HG02610 (cell line): ENCODE data around the gene KCNJ5.

Experiments used
- ATAC-seq: cut with Tn5 transposase; IDR thresholded peaks from one replicate; pipeline ENCODE4 v1.9.1; 2021; ENCODE audit warnings: mild to moderate bottlenecking, moderate library complexity; ENCODE audit not compliant: unreplicated experiment

The KCNJ5 gene

GRCh38 chr11:128946648-128947047 lies 55.5 kb downstream of the KCNJ5 start:
- no peak for ATAC-seq

GRCh38 chr11:128947773-128948172 lies 56.6 kb downstream of the KCNJ5 start:
- ATAC-seq = no peak

GRCh38 chr11:128948583-128948982 lies 57.4 kb downstream of the KCNJ5 start:
- no peak for ATAC-seq

GRCh38 chr11:128949791-128950454 lies 58.8 kb downstream of the KCNJ5 start:
- ATAC-seq = no peak

- ATAC-seq = no peak
These were observed 62.0 kb downstream of the KCNJ5 start for GRCh38 chr11:128953151-128953550.

GRCh38 chr11:128955636-128956035 lies 64.5 kb downstream of the KCNJ5 start:
- ATAC-seq = no peak

- peak; percentile 65 for ATAC-seq
These were observed 65.4 kb downstream of the KCNJ5 start for GRCh38 chr11:128956401-128957201.

GRCh38 chr11:128957202-128957482 lies 66.0 kb downstream of the KCNJ5 start:
- no peak for ATAC-seq

GRCh38 chr11:128961645-128962044 lies 70.5 kb downstream of the KCNJ5 start:
- no peak for ATAC-seq

- no peak for ATAC-seq
These were observed 71.7 kb downstream of the KCNJ5 start for GRCh38 chr11:128962896-128963295.

GRCh38 chr11:128963744-128964325 lies 72.7 kb downstream of the KCNJ5 start:
- ATAC-seq = no peak

GRCh38 chr11:128964463-128964930 lies 73.3 kb downstream of the KCNJ5 start:
- ATAC-seq = no peak

GRCh38 chr11:128965485-128965884 lies 74.3 kb downstream of the KCNJ5 start:
- peak; percentile 99 for ATAC-seq

- no peak for ATAC-seq
These were observed 76.4 kb downstream of the KCNJ5 start for GRCh38 chr11:128967578-128967977.

GRCh38 chr11:128968916-128969315 lies 77.8 kb downstream of the KCNJ5 start:
- ATAC-seq = no peak
